NCI-H460 (cell line): Measurements from ENCODE around the gene GPR156. TPM values are rescaled to one million over a fixed set of nuclear protein-coding genes. Genes with fewer than 3 reads are reported as not detected.
"Not testable (repeated sequence)": the region's sequence is repeated elsewhere in the genome, so short reads cannot be mapped to it uniquely, and the experiment has no call there.

ENCODE experiments used
- DNase-seq: peaks from one replicate; pipeline ENCODE4 v3.0.0-alpha.2; 2016; ENCODE audit warnings: low read depth; ENCODE audit errors: extremely low read depth
- total RNA-seq: library from RNA; depleted of rRNA; stranded (reverse); fragments of >200 nt; shearing (Covaris generic); gene quantifications from 2 replicates; pipeline ENCODE4 v1.2.3, GENCODE V29; 2014

Gene GPR156
- total RNA-seq, 1 experiment from 2014 or later, result 0.40 TPM

DNA sequence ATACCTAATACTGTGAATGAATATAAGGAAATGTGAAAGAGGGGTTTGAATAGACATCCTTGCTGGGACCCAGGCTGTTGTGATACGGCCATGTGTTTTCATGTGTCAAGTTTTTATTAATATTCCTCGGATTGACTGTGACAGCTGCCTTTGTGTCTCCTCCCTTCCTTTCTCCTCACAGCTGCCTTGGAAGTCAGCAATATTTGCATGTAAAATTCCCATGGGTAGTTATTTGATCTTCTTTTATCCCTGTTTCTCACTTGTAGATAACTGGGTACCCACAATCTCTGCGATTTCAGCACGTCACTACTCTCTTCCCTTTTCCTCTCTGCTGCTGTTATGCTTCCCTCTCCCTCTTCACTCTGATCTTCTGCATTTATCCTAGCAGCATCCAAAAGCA, 9.4 kb downstream of the GPR156 start:
- no peak for DNase-seq

DNA sequence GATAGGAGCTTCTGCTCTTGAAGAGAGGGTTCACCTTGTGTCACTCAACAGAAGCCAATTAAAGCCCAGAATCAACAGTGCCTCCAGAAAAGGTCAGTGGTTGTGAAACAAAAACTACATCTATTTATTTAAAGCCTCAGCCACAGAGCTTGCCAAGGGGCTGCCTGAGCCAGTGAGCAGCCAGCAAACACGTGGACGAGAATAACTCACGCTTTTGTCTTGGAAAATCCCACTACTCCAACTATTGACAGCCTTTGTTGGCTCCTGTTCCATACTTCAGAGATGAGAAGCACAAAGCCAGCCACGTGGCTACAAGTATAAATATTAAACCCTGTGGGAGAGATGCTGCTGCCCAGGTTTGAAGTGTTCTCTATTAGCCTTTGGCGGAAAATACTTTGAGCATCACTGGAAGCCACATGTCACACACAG, 10.3 kb downstream of the GPR156 start:
- no peak for DNase-seq

DNA sequence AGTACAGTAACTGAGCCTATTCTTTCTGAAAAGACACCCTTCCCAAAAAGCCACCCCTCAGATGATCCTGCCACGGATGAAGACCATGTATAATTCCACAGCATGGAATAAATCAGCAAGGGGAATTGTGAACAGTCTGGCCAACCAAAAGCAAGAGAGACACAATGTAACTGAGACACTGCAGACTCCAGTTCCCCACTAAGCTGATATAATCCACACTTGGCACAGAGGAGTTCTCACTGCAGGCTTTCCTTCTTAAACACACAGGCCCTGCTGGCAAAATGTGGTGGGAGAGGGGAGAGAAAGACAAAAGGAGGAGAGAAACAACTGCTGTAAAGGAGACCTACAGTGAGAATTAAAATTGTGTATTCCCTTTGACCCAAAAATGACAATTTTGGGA, 12.7 kb downstream of the GPR156 start:
- no peak for DNase-seq

DNA sequence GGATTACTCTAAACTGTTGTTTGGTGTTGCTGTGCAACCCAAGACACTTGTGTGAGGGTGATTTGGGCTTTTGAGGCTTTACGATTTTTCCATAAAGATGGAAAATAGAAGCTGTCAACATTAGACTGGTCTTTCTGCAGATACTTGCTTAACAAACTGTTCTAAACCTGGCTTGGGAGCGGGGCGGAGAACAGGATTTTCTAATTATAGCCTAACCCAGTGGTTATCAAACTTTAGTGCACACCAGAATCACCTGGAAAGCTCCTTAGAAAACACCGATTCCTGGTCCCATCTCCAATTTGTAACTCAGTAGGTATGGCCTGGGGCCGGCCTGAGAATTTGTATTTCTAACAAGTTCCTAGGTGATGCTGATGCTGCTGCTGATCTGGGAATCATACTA, 19.0 kb downstream of the GPR156 start:
- no peak for DNase-seq

DNA sequence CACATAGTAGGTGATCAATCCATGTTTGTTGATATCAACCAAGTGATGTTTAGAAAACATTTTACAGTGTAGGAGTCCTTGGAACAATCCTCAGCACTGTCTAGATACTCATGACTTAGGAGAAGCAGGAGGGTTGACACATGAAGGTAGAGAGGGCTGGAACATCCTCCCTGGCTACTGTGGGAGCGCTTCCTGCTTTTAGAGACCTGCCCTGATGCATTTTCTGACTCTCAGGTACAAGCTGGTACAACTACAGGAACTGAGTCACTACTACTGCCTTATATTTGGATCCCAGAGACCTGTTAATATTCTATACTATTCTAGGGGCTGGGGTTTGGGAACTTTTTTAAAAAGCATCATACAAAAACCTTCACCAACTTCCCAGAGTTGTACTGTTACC, 20.1 kb downstream of the GPR156 start:
- no peak for DNase-seq

DNA sequence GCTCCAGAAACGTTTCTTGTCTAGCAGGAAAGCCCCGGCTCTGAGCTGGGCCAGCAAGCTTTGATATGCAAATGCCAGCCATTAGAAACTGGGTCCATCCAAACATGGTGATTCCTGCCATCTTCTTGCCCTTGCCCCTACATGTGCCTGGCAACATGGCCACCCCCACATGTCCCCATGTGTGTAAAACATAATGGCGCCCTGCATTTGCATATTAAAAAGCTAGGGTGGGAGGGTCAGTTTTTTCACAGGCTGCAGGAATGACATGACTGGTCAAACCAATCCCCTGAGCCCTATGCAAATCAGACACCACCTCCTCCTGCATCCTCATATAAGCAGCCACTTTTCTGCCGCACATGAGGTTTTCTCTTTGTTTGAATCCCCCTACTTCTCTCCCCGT, 21.2 kb downstream of the GPR156 start:
- DNase-seq, result no peak

DNA sequence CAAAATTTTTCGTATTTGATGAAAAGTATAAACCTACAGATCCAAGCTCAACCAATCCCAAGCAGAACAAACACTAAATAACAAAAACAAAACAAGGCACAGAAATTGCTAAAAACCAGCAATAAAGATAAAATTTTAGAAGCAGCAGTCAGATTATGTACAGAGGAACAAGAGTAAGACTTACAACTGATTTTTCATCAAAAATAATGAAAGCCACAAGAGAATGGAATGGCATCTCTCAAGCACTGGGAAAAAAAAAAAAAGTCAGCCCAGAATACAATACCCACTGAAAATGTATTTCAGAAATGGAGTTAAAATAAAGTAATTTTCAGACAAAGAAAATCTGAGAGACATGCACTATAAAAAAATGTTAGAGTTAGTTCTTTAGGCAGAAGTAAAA, 27.0 kb downstream of the GPR156 start:
- no peak for DNase-seq

DNA sequence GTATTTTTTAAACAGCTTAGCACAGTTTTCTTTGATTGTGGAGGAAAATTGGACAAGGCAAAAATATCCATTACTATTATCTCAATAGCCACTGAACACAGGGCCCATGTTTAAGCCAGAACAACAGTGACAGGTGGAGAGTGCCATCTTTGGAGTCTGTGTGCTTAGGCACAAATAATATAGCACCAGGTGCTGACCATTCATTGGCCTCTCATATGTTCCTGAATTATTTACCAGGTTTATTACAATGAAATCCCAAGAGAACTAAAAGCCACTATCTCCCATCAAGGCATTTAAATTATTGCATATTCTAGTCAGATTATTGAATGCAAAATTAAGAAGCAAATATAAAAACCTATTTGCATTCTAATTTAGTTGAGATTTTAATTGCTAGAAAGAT, 39.6 kb downstream of the GPR156 start:
- DNase-seq, result no peak

DNA sequence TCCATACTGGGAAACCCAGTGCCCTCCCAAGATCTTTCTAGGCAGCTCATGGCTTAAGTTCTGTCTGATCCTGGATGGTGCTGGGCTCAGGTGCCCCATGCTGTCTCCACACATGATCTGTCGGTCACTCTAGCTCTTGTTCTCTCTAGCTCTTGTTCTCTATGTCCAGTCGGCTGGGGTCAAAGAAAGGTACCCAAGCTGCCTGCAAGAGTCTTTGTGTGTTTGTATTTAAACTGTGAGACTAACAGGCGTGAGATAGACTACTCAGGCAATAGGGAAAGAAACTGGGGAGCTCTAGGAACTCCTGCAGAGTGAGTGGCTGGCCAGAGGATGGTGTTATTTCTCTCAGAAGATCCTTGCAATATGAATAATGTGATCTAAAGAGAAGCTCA, 40.2 kb downstream of the GPR156 start:
- DNase-seq, result no peak

DNA sequence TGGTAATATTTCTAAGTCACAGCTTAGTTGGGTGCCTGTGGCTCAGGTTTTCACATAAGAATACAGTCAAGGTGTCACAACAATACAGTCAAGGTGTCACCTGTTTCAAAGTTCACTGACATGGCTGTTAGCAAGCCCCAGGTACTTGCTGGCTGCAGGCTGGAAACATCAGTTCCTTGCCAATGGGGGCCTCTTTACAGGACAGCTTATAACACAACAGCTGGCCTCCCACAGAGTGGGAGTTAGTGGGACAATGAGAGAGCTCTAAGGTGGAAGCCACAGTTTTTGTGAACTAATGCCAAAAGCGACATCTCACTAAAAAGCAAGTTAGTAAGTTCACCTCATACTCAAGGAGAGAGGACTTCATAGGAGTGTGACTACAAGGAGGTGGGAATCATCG, 45.4 kb downstream of the GPR156 start:
- DNase-seq, result no peak

DNA sequence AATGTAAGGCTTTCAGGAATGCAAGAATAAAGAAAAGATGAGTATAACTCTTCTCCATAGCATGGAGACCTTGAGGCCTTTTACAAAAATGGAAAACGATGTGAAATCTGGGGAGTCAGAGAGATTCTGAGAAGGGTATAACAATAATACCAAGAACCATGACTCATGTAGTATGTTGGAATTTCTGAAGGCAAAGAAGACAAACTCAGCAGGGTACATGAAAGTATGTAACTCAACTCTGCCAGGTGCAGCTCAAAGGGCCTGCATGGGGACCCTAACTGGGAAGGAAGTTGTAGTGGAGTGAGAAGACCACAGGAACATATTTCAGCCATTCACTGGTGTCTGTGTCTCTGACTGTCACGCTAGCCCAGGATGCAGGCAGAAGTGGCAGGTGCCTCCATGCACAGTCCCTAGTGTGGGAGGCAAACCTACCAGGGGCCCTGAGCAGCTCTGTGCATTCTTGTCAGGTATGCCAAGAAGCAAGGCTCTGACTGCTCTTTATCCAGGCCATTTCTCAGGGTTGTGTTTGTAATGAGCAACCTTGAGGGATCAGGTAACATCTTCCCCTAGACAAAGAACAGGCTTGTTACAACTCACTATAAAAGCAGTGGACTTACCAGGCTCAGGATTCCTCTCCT, 57.2 kb downstream of the GPR156 start:
- no peak for DNase-seq

DNA sequence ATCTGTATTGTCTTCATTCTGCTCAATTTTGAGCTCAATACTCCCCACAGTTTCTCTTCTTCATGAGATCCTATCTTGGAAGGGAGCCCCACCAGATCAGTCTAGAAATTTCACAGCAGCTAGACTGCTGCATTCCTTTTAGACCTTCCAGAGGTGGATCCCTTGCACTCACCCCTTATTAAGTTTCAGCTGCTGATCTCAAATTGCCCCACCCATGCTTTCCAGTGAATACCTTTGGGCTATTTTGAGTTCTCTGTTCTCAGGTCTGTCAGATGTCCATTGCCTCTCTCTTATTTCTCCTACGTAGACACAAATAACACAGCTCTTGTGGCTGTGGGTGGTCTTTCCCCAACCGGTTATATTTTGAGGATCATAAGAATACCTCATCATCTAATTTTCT, 60.8 kb downstream of the GPR156 start:
- DNase-seq, result no peak

DNA sequence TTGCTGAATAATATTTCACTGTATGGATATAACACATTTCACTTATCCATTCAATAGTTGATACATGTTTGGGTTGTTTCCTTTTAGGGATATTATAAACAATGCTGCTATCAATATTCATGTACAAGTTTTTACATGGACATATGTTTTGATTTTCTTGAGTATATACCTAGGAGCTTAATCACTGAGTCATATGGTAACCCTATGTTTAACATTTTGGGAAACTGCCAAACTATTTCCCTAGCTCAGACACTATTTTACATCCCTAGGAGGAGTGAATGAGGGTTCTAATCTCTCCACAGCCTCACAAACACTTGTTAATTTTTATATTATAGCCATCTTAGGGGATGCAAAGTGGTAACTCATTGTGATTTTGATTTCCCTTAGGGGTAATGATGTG, 66.0 kb downstream of the GPR156 start:
- no peak for DNase-seq

DNA sequence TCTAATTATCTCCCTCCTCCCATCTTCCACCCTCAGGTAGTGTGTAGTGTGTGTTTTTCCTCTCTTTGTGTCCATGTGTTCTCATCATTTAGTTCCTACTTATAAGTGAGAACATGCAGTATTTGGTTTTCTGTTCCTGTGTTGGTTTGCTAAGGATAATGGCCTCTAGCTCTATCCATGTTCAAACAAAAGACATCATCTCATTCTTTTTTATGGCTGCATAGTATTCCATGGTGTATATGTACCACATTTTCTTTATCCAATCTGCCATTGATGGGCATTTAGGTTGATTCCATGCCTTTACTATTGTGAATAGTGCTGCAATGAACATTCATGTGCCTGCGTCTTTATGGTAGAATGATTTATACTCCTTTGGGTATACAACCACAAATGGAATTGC, 68.4 kb downstream of the GPR156 start:
- DNase-seq, result not testable (repeated sequence)

DNA sequence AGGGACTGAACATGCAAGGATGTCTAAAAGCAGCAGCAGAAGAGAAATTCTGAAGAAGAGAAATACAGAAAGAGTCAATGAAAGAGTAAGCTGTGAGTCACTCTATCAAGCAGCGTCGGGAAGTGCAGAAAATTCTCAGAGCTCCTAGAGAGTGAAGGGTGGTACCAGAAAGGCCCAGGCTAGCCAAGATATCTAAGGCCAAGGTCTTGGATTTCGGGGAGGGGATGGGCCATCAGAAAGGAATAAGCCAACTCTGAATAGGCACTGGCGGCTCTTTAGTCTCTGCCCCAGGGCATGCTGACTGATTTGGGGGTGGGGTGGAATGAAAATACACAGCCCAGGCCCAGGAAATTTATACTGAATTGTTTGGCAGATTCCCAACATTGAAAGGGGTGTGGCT, 70.8 kb downstream of the GPR156 start:
- DNase-seq, result no peak

DNA sequence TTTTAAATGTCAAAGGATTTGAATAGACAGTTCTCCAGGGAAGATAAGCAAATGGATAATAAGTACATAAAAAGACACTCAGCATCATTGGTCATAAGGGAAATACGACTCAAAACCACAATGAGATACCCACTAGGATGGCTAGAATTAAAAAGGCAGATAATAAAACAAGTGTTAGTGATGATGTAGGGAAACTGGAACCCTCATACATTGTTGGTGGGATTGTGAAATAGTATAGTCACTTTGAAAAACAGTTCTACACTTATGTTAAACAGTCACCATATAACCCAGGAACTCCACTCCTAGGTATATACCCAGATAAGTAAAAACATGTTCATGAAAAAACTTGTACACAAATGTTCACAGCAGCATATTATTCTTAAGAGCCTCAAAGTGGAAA, 72.5 kb downstream of the GPR156 start:
- no peak for DNase-seq

DNA sequence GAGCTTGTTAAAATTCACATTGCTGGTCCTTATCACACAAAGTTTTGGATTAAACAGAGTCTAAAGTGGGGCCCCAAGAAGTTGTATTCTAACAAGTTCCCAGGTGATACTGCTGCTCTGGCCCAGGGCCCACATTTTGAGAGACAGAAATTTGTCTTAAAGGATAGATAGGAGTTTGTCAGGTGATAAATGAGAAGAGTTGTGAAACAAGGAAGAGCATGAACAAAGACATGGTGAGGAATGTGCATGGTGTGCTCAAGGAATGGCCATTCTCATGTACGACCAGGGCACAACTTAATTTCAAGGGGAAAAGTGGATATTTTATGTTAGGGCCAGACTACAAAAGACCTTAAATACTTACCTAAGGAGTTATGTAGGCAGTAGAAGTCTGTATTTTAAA, 75.6 kb downstream of the GPR156 start:
- DNase-seq, result no peak

DNA sequence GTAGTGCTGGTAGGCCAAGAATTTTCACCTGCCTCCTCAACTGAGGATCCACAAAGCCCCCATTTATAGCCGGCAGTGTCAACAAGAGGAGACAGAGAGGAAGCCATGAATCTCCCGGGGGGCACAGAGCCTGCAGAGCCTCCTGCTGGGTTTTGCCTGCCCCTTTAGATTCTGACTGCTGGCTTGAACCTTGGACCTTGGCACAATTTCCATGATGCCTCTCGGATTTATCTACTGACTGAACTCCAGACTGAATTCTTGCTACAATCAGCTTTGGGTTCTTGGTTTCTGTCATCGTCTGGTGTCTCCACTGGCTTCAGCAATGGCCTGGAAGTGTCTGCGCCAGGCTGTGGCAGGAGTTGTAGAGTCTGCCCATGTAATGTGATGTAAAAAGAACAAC, 80.7 kb downstream of the GPR156 start:
- DNase-seq, result no peak

DNA sequence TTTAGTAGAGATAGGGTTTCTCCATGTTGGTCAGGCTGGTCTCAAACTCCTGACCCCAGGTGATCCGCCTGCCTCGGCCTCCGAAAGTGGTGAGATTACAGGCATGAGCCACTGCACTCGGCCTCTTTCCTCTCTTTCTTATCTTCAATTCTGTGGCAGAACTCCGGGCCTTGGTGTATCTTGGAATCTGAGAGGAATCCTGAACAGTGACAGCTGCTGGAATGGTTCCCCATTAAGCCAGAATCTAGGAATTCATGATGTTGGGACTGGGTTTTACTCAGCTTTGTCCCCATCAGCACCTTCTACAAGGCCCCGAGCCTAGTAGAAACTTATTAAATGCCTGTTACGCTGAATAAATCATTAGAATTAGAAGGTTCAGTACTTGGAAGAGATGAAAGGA, 81.4 kb downstream of the GPR156 start:
- no peak for DNase-seq

DNA sequence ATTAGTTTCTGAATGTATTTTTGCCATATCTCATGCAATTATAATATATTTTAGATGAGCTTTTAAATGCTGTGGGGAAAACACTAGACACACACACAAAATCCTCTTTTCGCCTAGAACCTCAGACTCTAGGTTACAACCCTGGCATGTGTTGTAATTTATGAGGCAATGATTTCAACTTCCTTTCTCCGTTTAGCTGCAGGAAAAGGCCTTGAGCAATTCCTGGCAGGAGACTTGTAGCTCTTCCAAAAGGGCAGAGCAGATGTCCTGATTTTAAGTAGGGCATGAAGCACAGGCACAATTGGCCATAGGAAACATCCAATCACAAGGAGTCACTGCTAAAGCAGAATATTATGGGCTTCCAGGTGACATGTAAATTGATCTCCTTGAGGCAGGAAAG, 82.0 kb downstream of the GPR156 start:
- DNase-seq, result peak; percentile 7

DNA sequence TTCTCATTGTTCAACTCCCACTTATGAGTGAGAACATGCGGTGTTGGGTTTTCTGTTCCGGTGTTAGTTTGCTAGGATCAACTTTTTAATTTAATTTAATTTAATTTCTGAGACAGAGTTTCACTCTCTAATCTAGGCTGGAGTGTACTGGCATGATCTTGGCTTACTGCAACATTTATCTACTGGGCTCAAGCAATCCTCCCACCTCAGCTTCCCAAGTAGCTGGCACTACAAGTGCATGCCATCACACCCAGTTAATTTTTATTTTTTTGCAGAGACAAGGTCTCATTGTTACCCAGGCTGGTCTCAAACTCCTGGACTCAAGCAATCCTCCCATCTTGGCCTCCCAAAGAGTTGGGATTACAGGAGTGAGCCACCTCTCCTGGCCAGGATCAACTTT, 82.7 kb downstream of the GPR156 start:
- no peak for DNase-seq

DNA sequence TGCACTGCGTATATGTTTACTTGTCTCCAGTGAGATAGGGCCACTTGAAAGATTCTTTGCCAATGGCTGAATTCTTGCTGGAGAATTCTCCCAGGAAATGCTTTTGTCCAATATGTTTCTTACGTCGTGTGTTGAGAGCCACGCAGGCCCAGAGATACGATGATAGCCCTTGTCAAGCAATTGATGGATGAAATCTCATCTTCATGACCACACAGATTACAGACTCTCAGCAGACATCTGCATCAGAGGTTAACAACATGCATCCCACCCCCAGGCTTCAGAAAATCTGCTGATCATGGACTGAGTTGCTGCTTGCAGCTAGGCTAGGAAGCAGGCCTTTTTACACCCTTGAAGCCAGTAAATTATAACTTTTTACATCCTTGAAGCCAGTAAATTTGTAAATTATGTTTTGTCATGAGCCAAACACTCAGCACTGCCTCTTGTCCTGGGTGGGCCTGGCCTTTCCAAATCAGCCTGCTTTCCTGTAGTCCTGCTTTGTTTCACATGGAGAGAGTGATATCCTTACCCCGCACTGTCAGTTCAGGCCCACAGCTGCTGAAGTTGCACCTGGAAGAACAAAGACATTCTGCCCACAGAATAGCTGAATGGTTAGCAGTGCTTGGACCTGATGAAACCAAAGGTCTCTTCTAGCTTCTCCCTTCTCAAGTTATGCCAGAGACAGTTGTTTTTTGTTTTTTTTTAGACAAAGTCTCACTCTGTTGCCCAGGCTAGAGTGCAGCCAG, 84.4 kb downstream of the GPR156 start:
- DNase-seq, result no peak
